OCI-LY3 (cell line): ENCODE measurements around the gene ZNF300.

Source experiments
- H2AFZ ChIP-seq: fragments of 200-600, 300-600 bp; shearing (Covaris generic); 2 replicates; pipeline ENCODE4 v1.6.0; 2014; ENCODE audit warnings: antibody characterized with exemption, low read depth, low read length
- H3K27ac ChIP-seq: fragments of 200-600, 300-600 bp; sonication (generic); 2 replicates; pipeline ENCODE4 v1.5.1; 2014; ENCODE audit warnings: mild to moderate bottlenecking, low read length, moderate library complexity, mixed read lengths
- H3K27me3 ChIP-seq: fragments of 200-600, 300-600 bp; sonication (generic); 2 replicates; pipeline ENCODE4 v1.6.1; 2014; ENCODE audit warnings: low read depth, low read length, mixed read lengths
- H3K36me3 ChIP-seq: fragments of 200-600, 300-600 bp; sonication (generic); replicated peaks from 2 replicates; pipeline ENCODE3; 2014; ENCODE audit warnings: low read depth, low read length, mixed read lengths
- H3K4me1 ChIP-seq: fragments of 300-600, 200-600 bp; sonication (generic); 2 replicates; pipeline ENCODE4 v1.6.1; 2014; ENCODE audit warnings: low read length, mixed read lengths
- H3K4me2 ChIP-seq: fragments of 200-600, 300-600 bp; sonication (generic); 2 replicates; pipeline ENCODE4 v1.6.1; 2014; ENCODE audit warnings: low read length, mixed read lengths
- H3K4me3 ChIP-seq: fragments of 300-600, 200-600 bp; sonication (generic); 2 replicates; pipeline ENCODE4 v1.5.1; 2014; ENCODE audit warnings: antibody characterized with exemption, mild to moderate bottlenecking, low read length, moderate library complexity
- H3K79me2 ChIP-seq: fragments of 300-600, 200-600 bp; shearing (Covaris generic); 2 replicates; pipeline ENCODE4 v1.6.1; 2014; ENCODE audit warnings: mild to moderate bottlenecking, low read length, mixed read lengths
- H3K9ac ChIP-seq: fragments of 300-600, 200-600 bp; shearing (Covaris generic); 2 replicates; pipeline ENCODE4 v1.6.0; 2014; ENCODE audit warnings: mild to moderate bottlenecking, low read length, moderate library complexity
- H3K9me3 ChIP-seq: fragments of 200-600, 300-600 bp; shearing (Covaris generic); 2 replicates; pipeline ENCODE4 v1.6.1; 2014; ENCODE audit warnings: low read length, mixed read lengths; ENCODE audit not compliant: insufficient read depth
- H4K20me1 ChIP-seq: fragments of 200-600, 300-600 bp; sonication (generic); 2 replicates; pipeline ENCODE4 v1.6.1; 2016; ENCODE audit warnings: low read length, mixed read lengths; ENCODE audit not compliant: insufficient read depth
- EZH2phosphoT487 ChIP-seq: fragments of 200-600 bp; shearing (Covaris generic); IDR thresholded peaks from 2 replicates; pipeline ENCODE4 v1.6.1; 2018; ENCODE audit warnings: antibody characterized with exemption, mixed run types, low read depth
- TF ChIP-seq, protein P1 (sequence below): fragments of 200-600, 300-600 bp; sonication (generic); IDR thresholded peaks from 2 replicates; pipeline ENCODE4 v1.5.1; 2014; ENCODE audit warnings: antibody characterized with exemption, low read length, low read depth

ZNF300 gene

DNA sequence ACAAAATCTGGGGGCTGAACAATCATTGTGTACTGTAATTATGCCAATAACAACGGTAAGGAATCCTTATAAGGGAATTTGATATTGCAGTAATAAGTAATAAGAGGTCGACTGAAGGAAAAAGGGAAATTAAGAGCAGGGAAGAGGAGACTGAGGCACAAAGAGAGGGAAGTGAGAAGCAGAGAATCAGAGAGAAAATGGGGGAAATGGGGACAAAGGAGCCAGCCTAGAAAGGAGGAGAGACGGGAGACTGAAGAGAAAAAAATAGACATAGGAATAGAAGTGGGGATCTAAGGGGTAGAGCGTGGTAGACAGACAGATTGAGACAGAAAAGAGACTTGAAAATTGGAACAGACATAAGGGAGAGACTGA lies 518 bp upstream of the ZNF300 start:
- no peaks in the 10 kb centered on the region for H3K79me2 ChIP-seq
- no peak overlapping the region for H3K9ac ChIP-seq
- H3K27me3 ChIP-seq: no peaks in the 10 kb centered on the region
- TF ChIP-seq EZH2phosphoT487: no peak
- TF ChIP-seq, protein P1, sequence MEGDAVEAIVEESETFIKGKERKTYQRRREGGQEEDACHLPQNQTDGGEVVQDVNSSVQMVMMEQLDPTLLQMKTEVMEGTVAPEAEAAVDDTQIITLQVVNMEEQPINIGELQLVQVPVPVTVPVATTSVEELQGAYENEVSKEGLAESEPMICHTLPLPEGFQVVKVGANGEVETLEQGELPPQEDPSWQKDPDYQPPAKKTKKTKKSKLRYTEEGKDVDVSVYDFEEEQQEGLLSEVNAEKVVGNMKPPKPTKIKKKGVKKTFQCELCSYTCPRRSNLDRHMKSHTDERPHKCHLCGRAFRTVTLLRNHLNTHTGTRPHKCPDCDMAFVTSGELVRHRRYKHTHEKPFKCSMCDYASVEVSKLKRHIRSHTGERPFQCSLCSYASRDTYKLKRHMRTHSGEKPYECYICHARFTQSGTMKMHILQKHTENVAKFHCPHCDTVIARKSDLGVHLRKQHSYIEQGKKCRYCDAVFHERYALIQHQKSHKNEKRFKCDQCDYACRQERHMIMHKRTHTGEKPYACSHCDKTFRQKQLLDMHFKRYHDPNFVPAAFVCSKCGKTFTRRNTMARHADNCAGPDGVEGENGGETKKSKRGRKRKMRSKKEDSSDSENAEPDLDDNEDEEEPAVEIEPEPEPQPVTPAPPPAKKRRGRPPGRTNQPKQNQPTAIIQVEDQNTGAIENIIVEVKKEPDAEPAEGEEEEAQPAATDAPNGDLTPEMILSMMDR: no peak
- H3K36me3 ChIP-seq: no peaks in the 10 kb centered on the region
- H3K4me1 ChIP-seq: no peaks in the 10 kb centered on the region
- H4K20me1 ChIP-seq: no peaks in the 10 kb centered on the region
- H3K27ac ChIP-seq: no peak overlapping the region
- no peak overlapping the region for H3K4me2 ChIP-seq
- no peak overlapping the region for H2AFZ ChIP-seq
- no peak overlapping the region for H3K4me3 ChIP-seq
- H3K9me3 ChIP-seq: no peaks in the 10 kb centered on the region

DNA sequence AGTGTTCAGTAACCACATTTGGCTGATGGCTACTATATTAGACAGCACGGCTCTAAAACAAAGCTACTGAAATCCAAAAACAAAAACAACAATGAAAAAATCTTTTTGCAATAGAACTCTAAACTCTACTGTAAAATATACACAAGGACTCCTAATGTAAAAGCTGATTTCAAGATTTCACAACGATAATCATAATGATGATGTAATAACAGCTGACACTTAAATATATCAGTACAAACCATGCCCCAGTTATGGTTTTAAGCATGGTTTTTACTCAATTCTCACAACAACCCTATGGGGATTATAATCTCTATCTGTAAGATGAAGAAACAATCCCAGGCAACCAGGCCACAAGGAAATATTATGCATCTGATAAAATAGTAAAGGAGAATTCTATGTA lies 3.3 kb downstream of the ZNF300 start:
- peaks cover 3% of the 10 kb centered on the region; the same call in 1 of the 2 replicates for H3K9me3 ChIP-seq
- no peak for TF ChIP-seq EZH2phosphoT487
- TF ChIP-seq, protein P1: no peak
- no peaks in the 10 kb centered on the region for H3K79me2 ChIP-seq
- H4K20me1 ChIP-seq: no peaks in the 10 kb centered on the region
- no peaks in the 10 kb centered on the region for H3K27me3 ChIP-seq
- H3K27ac ChIP-seq: no peak overlapping the region
- no peaks in the 10 kb centered on the region for H3K36me3 ChIP-seq
- H3K4me3 ChIP-seq: no peak overlapping the region
- no peaks in the 10 kb centered on the region for H3K4me1 ChIP-seq
- no peak overlapping the region for H3K4me2 ChIP-seq
- H3K9ac ChIP-seq: no peak overlapping the region
- H2AFZ ChIP-seq: no peak overlapping the region

DNA sequence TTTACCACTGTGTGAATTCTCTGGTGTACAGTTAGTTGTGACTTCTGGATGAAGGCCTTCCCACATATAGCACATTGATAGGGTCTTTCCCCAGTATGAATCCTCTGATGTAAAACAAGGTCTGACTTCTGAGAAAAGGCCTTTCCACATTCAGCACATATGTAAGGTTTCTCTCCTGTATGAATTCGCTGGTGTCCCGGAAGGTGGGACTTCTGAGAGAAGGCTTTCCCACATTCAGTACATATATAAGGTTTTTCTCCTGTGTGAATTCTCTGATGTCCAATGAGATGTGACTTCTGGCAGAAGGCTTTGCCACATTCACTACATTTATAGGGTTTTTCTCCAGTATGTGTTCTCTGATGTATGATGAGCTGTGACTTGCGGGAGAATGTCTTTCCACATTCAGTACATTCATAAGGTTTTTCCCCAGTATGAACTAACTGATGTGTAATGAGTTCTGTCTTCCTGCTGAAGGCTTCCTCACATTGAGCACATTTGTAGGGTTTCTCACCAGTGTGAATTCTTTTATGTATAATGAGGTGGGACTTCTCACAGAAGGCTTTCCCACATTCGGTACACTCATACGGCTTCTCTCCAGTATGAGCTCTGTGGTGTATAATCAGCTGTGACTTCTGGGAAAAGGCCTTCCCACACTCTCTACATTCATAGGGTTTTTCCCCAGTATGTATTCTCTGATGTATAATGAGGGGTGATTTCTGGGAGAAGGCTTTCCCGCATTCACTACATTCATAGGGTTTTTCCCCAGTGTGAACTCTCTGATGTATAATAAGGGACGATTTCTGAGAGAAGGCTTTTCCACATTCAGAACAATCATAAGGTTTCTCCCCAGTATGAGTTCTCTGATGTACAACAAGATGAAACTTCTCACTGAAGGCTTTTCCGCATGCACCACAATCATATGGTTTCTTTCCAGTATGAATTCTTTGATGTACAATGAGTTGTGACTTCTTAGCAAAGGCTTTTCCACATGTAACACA lies 9.1 kb downstream of the ZNF300 start:
- peaks cover 12% of the 10 kb centered on the region; the same call in 1 of the 2 replicates for H3K9me3 ChIP-seq
- H3K4me3 ChIP-seq: no peak overlapping the region
- no peaks in the 10 kb centered on the region for H3K27me3 ChIP-seq

DNA sequence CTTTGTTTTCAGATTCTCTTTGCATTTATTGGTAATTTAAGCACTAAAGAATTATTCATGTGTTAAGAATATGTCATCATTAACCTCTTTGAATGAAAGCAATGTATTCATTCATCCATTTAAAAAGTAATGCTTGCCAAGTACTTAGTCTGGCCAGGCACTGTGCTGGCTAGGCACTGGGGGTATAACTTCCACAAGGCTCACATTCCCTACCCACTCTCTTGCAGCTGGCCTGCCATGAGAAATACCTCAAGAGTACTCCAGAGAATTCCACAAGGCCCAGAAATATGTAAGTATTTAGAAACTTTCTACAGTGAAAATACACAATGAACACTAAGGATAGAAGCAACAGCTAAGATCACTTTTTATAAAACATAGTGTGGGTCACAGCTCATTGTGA lies 25.4 kb downstream of the ZNF300 start:
- TF ChIP-seq, protein P1: no peak
- TF ChIP-seq EZH2phosphoT487: no peak
- Histone ChIP-seq H4K20me1 (no peaks in the 10 kb centered on the region), H3K9me3 (no peaks in the 10 kb centered on the region), H3K27ac (no peak overlapping the region), H3K79me2 (no peaks in the 10 kb centered on the region), H3K9ac (no peak overlapping the region), H3K27me3 (no peaks in the 10 kb centered on the region), H3K4me2 (no peak overlapping the region), H3K4me3 (no peak overlapping the region), H3K36me3 (no peaks in the 10 kb centered on the region), H2AFZ (no peak overlapping the region), H3K4me1 (no peaks in the 10 kb centered on the region)

More for the DNA sequence above, 9.1 kb downstream of the ZNF300 start:
- no peak overlapping the region for H3K4me2 ChIP-seq
- H3K9ac ChIP-seq: no peak overlapping the region
- H2AFZ ChIP-seq: no peak overlapping the region
- H3K36me3 ChIP-seq: no peaks in the 10 kb centered on the region
- no peaks in the 10 kb centered on the region for H4K20me1 ChIP-seq
- no peaks in the 10 kb centered on the region for H3K4me1 ChIP-seq
- no peak for TF ChIP-seq EZH2phosphoT487
- TF ChIP-seq, protein P1: no peak
- H3K79me2 ChIP-seq: no peaks in the 10 kb centered on the region
- no peak overlapping the region for H3K27ac ChIP-seq
